OCI-LY1 (cell line): ENCODE results near the gene DNM2.

ENCODE experiments used
- EZH2 ChIP-seq: fragments of 200-600 bp; sonication (generic), shearing (Covaris generic); IDR thresholded peaks from 2 replicates; pipeline ENCODE4 v1.8.0; 2017; ENCODE audit warnings: borderline replicate concordance, mixed run types, mild to moderate bottlenecking, antibody characterized with exemption, low read length, moderate library complexity, mixed read lengths
- TF ChIP-seq, protein P1 (sequence below): fragments of 200-600 bp; sonication (generic), shearing (Covaris generic); IDR thresholded peaks from 2 replicates; pipeline ENCODE4 v1.5.1; 2017; ENCODE audit warnings: mild to moderate bottlenecking, antibody characterized with exemption, low read length, moderate library complexity, mixed read lengths

DNA sequence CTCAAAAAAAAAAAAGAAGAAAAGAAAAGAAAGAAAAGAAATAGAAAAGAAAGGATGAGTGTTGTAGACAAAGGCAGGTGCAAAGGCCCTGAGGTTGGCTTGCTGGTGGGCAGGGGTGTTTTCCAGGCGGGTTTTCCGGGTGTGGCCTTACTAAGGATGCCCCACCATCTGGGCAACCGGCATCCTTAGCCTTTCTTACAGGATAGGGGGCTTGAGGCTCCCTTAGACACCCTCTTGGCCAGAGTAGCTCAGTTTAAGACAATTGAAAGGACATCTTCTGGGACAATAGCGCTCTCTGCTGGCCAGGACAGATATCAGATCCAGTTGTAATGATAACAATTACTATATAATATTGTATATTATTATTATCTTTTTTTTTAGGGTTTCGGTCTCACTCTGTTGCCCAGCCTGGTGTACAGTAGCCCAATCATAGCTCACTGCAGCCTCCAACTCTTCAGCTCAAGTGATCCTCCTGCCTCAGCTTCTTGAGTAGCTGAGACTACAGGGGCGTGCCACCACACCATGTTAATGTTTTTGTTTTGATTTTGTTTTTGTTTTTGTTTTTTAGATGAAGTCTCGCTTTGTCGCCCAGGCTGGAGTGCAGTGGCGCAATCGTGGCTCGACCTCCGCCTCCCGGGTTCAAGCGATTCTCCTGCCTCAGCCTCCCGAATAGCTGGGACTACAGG is 18.1 kb upstream of the DNM2 start:
- TF ChIP-seq, protein P1, sequence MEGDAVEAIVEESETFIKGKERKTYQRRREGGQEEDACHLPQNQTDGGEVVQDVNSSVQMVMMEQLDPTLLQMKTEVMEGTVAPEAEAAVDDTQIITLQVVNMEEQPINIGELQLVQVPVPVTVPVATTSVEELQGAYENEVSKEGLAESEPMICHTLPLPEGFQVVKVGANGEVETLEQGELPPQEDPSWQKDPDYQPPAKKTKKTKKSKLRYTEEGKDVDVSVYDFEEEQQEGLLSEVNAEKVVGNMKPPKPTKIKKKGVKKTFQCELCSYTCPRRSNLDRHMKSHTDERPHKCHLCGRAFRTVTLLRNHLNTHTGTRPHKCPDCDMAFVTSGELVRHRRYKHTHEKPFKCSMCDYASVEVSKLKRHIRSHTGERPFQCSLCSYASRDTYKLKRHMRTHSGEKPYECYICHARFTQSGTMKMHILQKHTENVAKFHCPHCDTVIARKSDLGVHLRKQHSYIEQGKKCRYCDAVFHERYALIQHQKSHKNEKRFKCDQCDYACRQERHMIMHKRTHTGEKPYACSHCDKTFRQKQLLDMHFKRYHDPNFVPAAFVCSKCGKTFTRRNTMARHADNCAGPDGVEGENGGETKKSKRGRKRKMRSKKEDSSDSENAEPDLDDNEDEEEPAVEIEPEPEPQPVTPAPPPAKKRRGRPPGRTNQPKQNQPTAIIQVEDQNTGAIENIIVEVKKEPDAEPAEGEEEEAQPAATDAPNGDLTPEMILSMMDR = peak; percentile 50
- TF ChIP-seq EZH2 = no peak
